Adrenal gland (tissue), 5 donors: ENCODE data around the gene PFDN6.

Experiments
- CTCF ChIP-seq, 6 experiments: fragments of 450-650 bp in 4 of 6; fragments of 200-600 bp in 2 of 6; sonication (generic) in 1 of 6; IDR thresholded peaks; 1 replicate in 5 of 6; 2 replicates in 1 of 6; pipeline versions ENCODE4 v1.5.1 to v1.8.0; 2016 to 2021; ENCODE audit warnings: antibody characterized with exemption in 6 of 6, mild to moderate bottlenecking in 2 of 6, moderate library complexity in 1 of 6
- POLR2A ChIP-seq, 2 donors: fragments of 450-650 bp; IDR thresholded peaks; one replicate each; pipeline ENCODE4 v1.6.1; 2017; ENCODE audit warnings: antibody characterized with exemption in 2 of 2, mild to moderate bottlenecking in 2 of 2, moderate library complexity in 1 of 2
- donor health status: DM: no; HTN: no; CAD: no.

GRCh38 chr6:33248932-33249731 lies 40.3 kb upstream of the PFDN6 start:
- TF ChIP-seq CTCF (IDR thresholded peaks at IDR 0.05): peak in 4 of 6 experiments; percentile 0 to 14 (median 10)
- peak; percentile 76 to 98 for TF ChIP-seq POLR2A (IDR thresholded peaks at IDR 0.05)
